ENCODE measurements around the gene SLC16A10. TPM values are rescaled to one million over a fixed set of nuclear protein-coding genes. Genes with fewer than 3 reads are reported as not detected.
"Not testable (repeated sequence)": the region's sequence is repeated elsewhere in the genome, so short reads cannot be mapped to it uniquely, and the experiment has no call there.

The SLC16A10 gene
- total RNA-seq, 4 donors from 2014 or later, result 35.6 to 50.9 (median 43.9) TPM

DNA sequence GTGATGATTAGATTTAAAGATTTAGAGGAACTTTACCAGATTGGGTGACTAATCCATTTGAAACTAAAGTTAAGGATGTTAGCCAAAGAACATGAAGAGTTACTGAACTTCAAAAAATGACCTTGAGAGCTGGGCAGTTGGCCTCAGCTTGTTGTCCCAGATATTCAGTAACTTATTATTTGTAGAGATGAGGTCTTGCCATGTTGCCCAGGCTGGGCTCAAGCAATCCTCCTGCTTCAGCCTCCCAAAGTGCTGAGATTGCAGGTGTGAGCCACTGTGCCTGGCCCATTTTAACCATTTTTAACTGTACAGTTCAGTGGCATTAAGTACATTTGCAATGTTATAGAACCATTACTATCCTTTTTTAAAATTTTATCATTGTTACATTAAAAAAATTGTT, 161.5 kb downstream of the SLC16A10 start:
- no peak overlapping the region for H3K4me3 ChIP-seq (ENCODE audit: low read depth, poor library complexity, severe bottlenecking)
- no peak for DNase-seq (ENCODE audit: low spot score in 2 of 2)
- intact Hi-C loops (cut with DNase I; ENCODE audit: low total_unique reads), result no loop called here
- no peak for TF ChIP-seq POLR2A (IDR thresholded peaks at IDR 0.05)
- TF ChIP-seq, protein P1, sequence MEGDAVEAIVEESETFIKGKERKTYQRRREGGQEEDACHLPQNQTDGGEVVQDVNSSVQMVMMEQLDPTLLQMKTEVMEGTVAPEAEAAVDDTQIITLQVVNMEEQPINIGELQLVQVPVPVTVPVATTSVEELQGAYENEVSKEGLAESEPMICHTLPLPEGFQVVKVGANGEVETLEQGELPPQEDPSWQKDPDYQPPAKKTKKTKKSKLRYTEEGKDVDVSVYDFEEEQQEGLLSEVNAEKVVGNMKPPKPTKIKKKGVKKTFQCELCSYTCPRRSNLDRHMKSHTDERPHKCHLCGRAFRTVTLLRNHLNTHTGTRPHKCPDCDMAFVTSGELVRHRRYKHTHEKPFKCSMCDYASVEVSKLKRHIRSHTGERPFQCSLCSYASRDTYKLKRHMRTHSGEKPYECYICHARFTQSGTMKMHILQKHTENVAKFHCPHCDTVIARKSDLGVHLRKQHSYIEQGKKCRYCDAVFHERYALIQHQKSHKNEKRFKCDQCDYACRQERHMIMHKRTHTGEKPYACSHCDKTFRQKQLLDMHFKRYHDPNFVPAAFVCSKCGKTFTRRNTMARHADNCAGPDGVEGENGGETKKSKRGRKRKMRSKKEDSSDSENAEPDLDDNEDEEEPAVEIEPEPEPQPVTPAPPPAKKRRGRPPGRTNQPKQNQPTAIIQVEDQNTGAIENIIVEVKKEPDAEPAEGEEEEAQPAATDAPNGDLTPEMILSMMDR (IDR thresholded peaks at IDR 0.05), result no peak

DNA sequence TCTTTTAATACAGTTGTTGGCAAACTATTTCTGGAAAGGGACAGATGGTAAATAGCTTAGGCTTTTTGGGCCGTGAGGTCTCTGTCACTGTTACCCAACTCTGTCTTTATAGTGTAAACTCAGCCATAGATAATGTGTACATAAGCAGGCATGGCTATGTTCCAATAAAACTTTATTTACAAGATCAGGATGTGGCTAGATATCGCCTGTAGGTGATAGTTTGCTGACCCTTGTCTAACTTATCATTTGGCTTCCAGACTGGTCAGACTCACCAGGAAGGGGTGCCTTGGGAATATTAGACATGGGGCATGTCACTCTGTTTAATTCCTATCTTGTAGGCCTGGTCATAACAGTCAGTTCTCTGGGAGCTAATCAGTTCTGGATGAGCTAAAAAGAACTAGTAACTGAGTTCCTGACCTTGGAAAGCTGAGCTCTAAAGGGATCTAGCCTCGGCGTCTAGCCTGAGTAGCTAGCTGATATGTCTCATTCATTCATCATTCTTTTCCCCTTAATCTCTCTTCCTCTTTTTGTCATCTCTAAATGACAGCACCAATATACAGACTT, 163.6 kb downstream of the SLC16A10 start:
- TF ChIP-seq, protein P1 (IDR thresholded peaks at IDR 0.05), result no peak
- no peak for TF ChIP-seq POLR2A (IDR thresholded peaks at IDR 0.05)
- 72 to 81% methylated on average over 4 of the region's 4 CpGs for WGBS, 2 donors
- no peak for DNase-seq (ENCODE audit: low spot score in 2 of 2)
- no peak overlapping the region for H3K4me3 ChIP-seq (ENCODE audit: low read depth, poor library complexity, severe bottlenecking)
- intact Hi-C loops (cut with DNase I; ENCODE audit: low total_unique reads), result no loop called here

DNA sequence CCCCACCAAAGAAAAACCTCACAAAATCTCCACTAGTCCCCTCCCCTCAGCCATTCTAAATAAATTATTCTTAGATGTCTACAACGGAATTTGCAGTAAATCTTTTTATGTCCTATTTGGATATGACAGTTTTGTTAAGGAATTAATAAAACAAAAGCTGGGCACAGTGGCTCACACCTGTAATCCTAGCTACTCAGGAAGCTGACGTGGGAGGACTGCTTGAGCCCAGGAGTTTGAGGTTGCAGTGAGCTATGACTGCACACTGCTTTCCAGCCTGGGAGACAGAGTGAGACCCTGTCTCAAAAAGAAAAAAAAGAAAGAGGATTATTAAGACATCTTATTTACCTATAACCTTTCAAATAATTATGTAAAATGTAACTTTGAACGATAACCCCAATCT, 165.4 kb downstream of the SLC16A10 start:
- H3K4me3 ChIP-seq (ENCODE audit: low read depth, poor library complexity, severe bottlenecking), result no peak overlapping the region
- intact Hi-C loops (cut with DNase I; ENCODE audit: low total_unique reads), result no loop called here
- TF ChIP-seq POLR2A (IDR thresholded peaks at IDR 0.05), result no peak
- TF ChIP-seq, protein P1 (IDR thresholded peaks at IDR 0.05), result no peak
- DNase-seq (ENCODE audit: low spot score in 2 of 2), result no peak
- WGBS, 2 donors, result 76 to 82% methylated on average over 3 of the region's 3 CpGs

DNA sequence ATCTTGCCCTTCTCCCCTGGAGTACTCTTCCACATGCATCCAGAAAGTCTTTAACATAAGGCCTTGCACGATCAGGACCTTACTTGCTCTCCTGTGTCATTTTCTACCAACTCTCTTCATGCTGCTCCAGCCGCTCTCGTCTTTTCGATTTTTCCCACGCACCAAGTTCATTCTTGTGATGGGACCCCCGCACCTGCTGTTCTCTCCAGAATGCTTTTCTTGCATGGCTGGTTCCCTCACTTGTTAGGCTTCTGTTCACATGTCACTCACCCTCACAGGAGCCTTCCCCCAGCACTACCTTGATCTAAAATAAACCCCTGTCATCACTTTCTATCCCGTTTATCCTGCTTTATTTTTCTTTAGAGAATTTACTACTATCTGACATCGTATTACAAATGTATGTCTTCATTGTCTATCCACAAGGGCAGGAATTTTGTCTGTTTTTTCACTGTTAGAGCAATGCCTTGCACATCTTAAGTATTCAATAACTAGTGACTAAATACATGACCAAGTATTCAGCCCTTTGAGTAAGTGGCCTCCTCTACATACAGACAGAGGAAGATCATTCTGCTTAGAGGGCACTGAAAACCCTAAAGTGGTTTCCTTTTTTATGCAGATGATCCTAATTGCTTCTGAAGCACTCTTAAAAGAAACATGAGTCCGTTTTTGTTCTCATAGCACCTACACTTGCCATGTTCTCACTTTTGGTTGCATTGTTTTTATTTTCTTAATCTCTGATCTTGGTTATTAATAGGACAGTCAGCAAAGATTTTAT, 166.9 kb downstream of the SLC16A10 start:
- DNase-seq (ENCODE audit: low spot score in 2 of 2), result no peak
- H3K4me3 ChIP-seq (ENCODE audit: low read depth, poor library complexity, severe bottlenecking), result no peak overlapping the region
- TF ChIP-seq POLR2A (IDR thresholded peaks at IDR 0.05), result no peak
- TF ChIP-seq, protein P1 (IDR thresholded peaks at IDR 0.05), result no peak
- 82 to 85% methylated on average over 9 of the region's 9 CpGs for WGBS, 2 donors
- intact Hi-C loops (cut with DNase I; ENCODE audit: low total_unique reads), result no loop called here

DNA sequence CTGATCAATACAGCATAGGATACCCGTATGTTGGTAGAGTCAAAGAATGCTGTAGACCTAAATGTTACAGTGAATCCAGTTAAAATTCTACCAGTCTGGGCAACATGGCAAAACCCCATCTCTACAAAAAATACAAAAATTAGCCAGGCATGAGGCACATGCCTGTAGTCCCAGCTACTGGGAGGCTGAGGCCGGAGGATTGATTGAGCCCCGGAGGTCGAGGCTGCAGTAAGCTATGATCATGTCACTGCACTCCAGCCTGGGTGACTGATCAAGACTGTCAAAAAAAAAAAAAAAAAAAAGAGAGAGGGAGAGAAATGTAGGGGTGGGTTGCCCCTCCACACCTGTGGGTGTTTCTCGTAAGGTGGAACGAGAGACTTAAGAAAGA, 167.5 kb downstream of the SLC16A10 start:
- H3K4me3 ChIP-seq (ENCODE audit: low read depth, poor library complexity, severe bottlenecking), result no peak overlapping the region
- DNase-seq (ENCODE audit: low spot score in 2 of 2), result no peak
- no peak for TF ChIP-seq POLR2A (IDR thresholded peaks at IDR 0.05)
- TF ChIP-seq, protein P1 (IDR thresholded peaks at IDR 0.05), result no peak
- intact Hi-C loops (cut with DNase I; ENCODE audit: low total_unique reads), result loop anchor here (5.0 kb wide), 1 partner anchor 798 kb away; the partner anchor contains the start of gene CCN6
- WGBS, 2 donors, result 83 to 93% methylated on average over 6 of the region's 6 CpGs

DNA sequence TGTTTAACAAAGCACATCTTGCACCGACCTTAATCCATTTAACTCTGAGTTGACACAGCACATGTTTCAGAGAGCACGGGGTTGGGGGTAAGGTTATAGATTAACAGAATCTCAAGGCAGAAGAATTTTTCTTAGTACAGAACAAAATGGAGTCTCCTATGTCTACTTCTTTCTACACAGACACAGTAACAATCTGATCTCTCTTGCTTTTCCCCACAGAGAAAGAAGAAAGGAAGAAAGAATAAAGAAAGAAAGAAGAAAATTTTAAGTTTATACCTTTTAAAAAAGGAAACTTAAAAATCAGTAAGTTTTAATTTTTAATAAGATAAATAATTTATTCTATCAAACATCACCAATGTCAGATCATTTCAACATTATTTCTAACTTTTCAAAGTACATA, 168.5 kb downstream of the SLC16A10 start:
- H3K4me3 ChIP-seq (ENCODE audit: low read depth, poor library complexity, severe bottlenecking); DNase-seq (ENCODE audit: low spot score in 2 of 2): not testable (repeated sequence)
- WGBS, 2 donors, result 49 to 53% methylated on average over 2 of the region's 2 CpGs
- intact Hi-C loops (cut with DNase I; ENCODE audit: low total_unique reads), result loop anchor here (5.0 kb wide), 1 partner anchor 796 kb away; the partner anchor contains the start of gene CCN6

All from lower leg skin (tissue), 4 donors.